Raji (cell line): ENCODE data around the gene C5AR1.

ENCODE experiments used
- POLR2A ChIP-seq: IDR thresholded peaks from 2 replicates; pipeline ENCODE4 v1.6.1; 2011; ENCODE audit warnings: low read depth, low read length, control low read depth; ENCODE audit not compliant: insufficient read depth

Gene C5AR1

DNA sequence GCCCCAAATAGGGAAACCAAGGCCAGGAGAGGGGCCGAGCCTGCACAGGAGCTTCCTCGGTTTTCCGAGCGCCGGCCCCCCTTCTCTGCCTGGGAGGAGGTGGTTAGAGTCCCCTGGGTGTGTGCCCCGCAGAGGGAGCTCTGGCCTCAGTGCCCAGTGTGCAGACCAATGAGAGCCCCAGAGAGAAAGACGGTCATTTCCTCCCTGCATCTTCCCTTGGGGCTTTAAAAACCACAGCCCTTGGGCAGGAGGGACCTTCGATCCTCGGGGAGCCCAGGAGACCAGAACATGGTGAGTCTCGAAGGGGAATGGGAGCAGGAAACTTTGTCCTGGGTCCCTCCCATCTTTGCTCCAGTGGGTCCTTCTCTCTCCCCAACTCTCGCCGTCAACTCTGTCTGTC, at the start of gene C5AR1:
Gene C5AR1 (plus strand): TSS at position 254 of the 400 bp plus-strand sequence. CDS start 35 bp downstream, at position 289.
- TF ChIP-seq POLR2A: no peak

DNA sequence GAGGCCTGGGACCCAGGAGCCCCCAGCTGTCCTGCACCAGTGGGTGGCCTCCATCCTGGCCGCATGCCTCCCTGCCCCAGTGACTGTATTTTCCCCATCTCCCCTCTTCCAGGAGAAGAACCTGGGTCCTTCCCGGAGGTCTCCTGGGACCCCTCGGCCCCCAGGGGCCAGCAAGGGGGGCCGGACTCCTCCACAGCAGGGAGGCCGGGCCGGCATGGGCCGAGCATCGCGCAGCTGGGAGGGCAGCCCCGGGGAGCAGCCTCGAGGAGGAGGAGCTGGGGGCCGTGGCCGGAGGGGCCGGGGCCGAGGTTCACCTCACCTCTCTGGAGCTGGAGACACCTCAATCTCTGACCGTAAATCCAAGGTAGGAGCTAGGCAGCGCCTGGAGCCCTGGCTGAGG, 49.2 kb upstream of the C5AR1 start:
- TF ChIP-seq POLR2A: no peak

- TF ChIP-seq POLR2A: no peak
Observed at GRCh38 chr19:47264629-47265028, 45.0 kb upstream of the C5AR1 start.

GRCh38 chr19:47266401-47266941, 43.2 kb upstream of the C5AR1 start:
- TF ChIP-seq POLR2A: no peak

GRCh38 chr19:47267350-47267759, 42.3 kb upstream of the C5AR1 start:
- TF ChIP-seq POLR2A: no peak

- no peak for TF ChIP-seq POLR2A
Observed at GRCh38 chr19:47268028-47268427, 41.6 kb upstream of the C5AR1 start.

- TF ChIP-seq POLR2A: no peak
Observed at GRCh38 chr19:47269596-47269995, 40.1 kb upstream of the C5AR1 start.

GRCh38 chr19:47270408-47270807, 39.3 kb upstream of the C5AR1 start:
- no peak for TF ChIP-seq POLR2A

DNA sequence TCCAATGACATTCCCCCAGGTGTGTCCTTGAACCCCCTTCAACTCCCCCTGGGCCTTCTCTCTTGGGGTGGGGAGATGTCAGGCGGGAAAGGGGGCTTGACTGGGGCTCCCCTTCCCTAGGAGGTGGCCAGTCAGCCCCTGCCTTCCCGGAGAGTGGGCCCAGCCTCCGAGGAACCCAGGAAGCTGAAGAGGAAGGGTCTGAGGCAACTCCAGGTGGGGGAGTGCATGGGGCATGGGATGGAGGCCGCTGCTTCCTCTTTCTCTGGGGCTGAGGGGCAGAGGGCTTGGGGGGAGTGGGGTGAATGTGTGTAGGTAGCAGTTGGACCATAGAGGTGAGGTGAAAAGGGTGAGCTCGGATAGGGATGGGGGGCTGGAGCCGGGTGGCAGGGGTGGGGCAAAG, 37.7 kb upstream of the C5AR1 start:
- no peak for TF ChIP-seq POLR2A

GRCh38 chr19:47272448-47273312, 37.0 kb upstream of the C5AR1 start:
- TF ChIP-seq POLR2A: no peak

GRCh38 chr19:47273313-47274070, 36.2 kb upstream of the C5AR1 start:
- TF ChIP-seq POLR2A: peak; percentile 79

GRCh38 chr19:47274071-47274890, 35.4 kb upstream of the C5AR1 start, which contains the start of gene INAFM1:
TSS of gene INAFM1 (plus strand) at chr19:47274885. CDS start at chr19:47274920, 35 bp downstream.
- TF ChIP-seq POLR2A: peak; percentile 79

DNA sequence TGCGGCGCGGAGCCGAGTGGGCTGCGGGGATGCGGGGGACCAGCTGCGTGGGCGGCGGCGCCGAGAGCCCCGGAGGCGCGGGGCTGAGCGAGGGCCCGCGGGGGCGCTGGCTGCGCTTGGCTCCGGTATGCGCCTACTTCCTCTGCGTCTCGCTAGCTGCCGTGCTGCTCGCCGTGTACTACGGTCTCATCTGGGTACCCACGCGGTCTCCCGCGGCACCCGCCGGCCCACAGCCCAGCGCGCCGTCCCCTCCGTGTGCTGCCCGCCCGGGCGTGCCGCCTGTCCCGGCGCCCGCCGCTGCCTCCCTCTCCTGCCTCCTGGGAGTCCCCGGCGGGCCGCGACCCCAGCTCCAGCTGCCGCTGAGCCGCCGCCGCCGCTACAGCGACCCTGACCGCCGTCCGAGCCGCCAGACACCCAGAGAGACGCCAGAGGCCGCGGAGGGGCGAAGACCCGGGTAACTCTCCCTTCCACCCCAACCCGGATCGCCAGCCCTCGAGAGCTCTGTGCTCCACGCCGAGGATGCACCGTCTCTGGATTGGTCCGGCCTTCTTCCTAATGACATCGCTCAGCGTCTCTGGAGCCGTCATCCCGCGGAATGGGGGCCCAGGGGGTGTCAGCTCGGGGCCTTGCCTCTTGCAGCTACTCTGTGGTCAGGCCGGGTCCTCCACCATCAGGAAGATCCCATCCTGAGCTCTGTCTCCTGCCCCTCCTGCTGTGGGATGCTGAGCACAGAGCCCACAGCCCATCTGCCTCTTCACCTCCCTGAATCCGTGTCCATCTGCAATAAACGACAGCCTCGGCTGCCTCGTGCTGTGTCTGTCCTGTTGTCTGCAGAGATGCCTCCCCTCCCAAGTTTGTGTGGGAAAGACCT, 34.5 kb upstream of the C5AR1 start:
- no peak for TF ChIP-seq POLR2A
